ENCODE data around the gene GOLGA1. TPM values are rescaled to one million over a fixed set of nuclear protein-coding genes. Genes with fewer than 3 reads are reported as not detected.

Gene GOLGA1
- total and polyA plus RNA-seq, 9 of the 15 experiments (the other 6 are each of a cell fraction or from before 2014, with no cell fraction given) = 2.9 to 15.9 (median 8.5) TPM

DNA sequence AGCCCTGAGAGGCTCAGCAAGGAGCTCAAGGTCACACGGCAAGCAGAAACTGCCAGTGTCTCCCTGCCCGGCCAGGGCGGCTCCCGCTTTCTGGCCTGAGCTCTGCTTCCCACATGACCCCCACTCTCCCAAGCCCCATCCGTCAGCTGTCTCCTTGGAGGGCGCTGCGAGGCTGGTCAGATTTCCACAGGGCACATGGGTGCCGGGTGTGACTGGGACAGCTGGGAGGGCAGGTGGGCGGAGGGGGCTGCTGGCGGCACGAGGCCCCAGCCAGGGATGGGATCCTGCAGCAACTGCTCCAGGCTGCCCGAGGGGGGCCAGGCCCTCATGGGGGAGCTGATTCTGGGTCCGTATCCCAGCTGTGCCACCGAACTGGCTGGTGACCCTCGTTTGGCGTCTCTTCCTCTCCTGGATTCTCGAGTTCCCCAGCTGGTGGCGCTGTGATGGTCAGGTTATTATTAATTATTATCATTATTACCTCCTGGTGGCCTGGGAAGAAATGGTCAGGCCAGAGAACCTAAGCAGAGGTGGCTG lies 100.5 kb downstream of the GOLGA1 start (continued):
- TF ChIP-seq, protein P1, sequence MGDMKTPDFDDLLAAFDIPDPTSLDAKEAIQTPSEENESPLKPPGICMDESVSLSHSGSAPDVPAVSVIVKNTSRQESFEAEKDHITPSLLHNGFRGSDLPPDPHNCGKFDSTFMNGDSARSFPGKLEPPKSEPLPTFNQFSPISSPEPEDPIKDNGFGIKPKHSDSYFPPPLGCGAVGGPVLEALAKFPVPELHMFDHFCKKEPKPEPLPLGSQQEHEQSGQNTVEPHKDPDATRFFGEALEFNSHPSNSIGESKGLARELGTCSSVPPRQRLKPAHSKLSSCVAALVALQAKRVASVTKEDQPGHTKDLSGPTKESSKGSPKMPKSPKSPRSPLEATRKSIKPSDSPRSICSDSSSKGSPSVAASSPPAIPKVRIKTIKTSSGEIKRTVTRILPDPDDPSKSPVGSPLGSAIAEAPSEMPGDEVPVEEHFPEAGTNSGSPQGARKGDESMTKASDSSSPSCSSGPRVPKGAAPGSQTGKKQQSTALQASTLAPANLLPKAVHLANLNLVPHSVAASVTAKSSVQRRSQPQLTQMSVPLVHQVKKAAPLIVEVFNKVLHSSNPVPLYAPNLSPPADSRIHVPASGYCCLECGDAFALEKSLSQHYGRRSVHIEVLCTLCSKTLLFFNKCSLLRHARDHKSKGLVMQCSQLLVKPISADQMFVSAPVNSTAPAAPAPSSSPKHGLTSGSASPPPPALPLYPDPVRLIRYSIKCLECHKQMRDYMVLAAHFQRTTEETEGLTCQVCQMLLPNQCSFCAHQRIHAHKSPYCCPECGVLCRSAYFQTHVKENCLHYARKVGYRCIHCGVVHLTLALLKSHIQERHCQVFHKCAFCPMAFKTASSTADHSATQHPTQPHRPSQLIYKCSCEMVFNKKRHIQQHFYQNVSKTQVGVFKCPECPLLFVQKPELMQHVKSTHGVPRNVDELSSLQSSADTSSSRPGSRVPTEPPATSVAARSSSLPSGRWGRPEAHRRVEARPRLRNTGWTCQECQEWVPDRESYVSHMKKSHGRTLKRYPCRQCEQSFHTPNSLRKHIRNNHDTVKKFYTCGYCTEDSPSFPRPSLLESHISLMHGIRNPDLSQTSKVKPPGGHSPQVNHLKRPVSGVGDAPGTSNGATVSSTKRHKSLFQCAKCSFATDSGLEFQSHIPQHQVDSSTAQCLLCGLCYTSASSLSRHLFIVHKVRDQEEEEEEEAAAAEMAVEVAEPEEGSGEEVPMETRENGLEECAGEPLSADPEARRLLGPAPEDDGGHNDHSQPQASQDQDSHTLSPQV (IDR thresholded peaks at IDR 0.05) = no peak
- 0 out of 2 replicates have a peak, but pooled peaks have one; percentile 20 for TF ChIP-seq SPI1 (IDR thresholded peaks at IDR 0.05; ENCODE audit: borderline replicate concordance, low read depth, low read length)
- TF ChIP-seq, protein P2, sequence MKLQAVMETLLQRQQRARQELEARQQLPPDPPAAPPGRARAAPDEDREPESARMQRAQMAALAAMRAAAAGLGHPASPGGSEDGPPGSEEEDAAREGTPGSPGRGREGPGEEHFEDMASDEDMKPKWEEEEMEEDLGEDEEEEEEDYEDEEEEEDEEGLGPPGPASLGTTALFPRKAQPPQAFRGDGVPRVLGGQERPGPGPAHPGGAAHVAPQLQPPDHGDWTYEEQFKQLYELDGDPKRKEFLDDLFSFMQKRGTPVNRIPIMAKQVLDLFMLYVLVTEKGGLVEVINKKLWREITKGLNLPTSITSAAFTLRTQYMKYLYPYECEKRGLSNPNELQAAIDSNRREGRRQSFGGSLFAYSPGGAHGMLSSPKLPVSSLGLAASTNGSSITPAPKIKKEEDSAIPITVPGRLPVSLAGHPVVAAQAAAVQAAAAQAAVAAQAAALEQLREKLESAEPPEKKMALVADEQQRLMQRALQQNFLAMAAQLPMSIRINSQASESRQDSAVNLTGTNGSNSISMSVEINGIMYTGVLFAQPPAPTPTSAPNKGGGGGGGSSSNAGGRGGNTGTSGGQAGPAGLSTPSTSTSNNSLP (IDR thresholded peaks at IDR 0.05; ENCODE audit: borderline replicate concordance, low read depth, low read length) = 0 out of 2 replicates have a peak, but pooled peaks have one; percentile 34
